SKM-1 treated with dmso at 0.1 percent for 144 hours (cell line): ENCODE measurements around the gene PIK3R3.

Source experiments
- DNase-seq: peaks from one replicate; lab custom pipeline; 2025; ENCODE audit not compliant: unreplicated experiment; lab: John Stamatoyannopoulos, UW

PIK3R3 gene

DNA sequence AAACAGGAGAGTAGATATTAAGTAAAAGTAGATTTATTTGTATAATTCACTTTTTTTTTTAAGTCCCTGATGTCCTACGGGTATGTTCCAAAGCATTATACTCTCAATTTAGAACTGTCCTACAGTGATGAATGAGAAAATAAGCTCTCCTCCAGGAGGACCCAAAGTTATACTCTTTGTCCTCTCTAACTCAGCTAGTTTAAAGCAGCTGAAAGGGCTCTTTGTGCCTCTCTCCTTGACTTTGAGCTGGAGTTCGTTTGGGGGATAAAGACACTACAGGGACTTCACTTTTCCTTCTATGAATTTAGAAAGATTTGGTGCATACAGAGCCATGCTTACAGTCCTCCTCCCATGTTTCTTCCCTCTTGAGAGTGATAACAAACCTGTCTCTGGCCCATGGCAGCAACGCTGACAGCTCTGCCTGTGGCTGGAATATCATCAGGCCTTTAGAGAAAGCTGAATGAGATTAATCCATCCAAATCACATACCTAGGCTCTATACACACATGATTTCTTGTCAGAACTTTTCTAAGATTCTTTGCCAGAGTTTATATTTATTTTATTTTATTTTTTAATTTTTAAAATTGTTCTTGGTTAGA lies 134.3 kb downstream of the PIK3R3 start:
- DNase-seq: no peak

DNA sequence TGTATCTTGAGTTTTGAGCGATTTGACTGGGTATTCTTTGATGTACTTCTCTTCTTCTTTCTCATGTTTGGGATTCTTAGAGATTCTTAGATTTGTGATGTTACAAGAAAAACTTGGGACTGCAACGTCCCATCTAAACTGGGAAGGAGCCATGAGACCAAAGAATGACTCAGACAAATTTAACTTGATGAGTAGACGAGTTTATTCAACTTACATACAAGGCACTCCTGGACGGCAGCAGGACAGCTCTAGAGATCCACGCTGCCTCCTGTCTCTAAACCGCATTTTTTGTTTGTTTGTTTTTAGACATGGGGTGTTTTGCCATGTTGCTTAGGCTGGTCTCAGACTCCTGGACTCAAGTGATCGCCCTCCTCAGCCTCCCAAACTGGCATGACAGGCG lies 137.1 kb downstream of the PIK3R3 start:
- no peak for DNase-seq

DNA sequence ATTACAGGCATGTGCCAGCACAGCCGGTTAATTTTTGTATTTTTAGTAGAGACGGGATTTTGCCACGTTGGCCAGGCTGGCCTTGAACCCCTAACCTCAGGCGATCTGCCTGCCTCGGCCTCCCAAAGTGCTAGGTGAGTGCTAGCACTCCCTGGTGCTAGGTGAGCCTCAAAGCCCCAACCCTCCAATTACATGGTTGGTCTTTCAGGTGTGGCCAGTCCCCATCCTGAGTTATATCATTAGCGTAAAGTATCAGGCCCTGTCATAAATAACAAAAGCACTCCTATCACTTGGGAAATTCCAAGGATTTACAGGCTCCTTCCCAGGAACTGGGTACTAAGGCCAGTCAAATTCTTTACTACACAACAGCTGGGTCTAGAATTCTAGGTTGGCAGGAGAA lies 138.0 kb downstream of the PIK3R3 start:
- DNase-seq: no peak
